Natural killer cell treated with Interleukin-12 subunit alpha and Interleukin-12 subunit beta and Interleukin-15 and Interleukin-18, amount 100 ng/mL, for 72 hours (primary cell): ENCODE data around the gene NTRK2. TPM values are rescaled to one million over a fixed set of nuclear protein-coding genes. Genes with fewer than 3 reads are reported as not detected.

Source experiments
- ATAC-seq, 2 donors: fragments of 150-1000 bp; cut with Tn5 transposase in 1 of 2; sonication (Bioruptor Pico), chemical (Tn5 transposase) in 1 of 2; 2 replicates each; pipeline ENCODE4 v1.10.0; 2021
- DNase-seq: peaks from one replicate; pipeline ENCODE4 v3.0.0; 2022; ENCODE audit warnings: low spot score
- H3K27ac Mint-ChIP-seq, 2 donors: 1 replicate in 1 of 2; 2 replicates in 1 of 2; pipeline ENCODE4 v1.8.0; 2022; ENCODE audit warnings: mixed read lengths in 2 of 2, mild to moderate bottlenecking in 1 of 2, moderate library complexity in 1 of 2
- H3K27me3 Mint-ChIP-seq, 2 donors: 1 replicate in 1 of 2; 2 replicates in 1 of 2; pipeline ENCODE4 v1.8.0; 2022; ENCODE audit warnings: mixed read lengths in 2 of 2
- H3K36me3 Mint-ChIP-seq: one replicate; pipeline ENCODE4 v1.8.0; 2022; ENCODE audit warnings: mixed read lengths
- H3K4me1 Mint-ChIP-seq, 2 donors: 1 replicate in 1 of 2; 2 replicates in 1 of 2; pipeline ENCODE4 v1.8.0; 2022; ENCODE audit warnings: low read depth in 2 of 2, mixed read lengths in 2 of 2, mild to moderate bottlenecking in 1 of 2
- H3K4me3 Mint-ChIP-seq: one replicate; pipeline ENCODE4 v1.8.0; 2022; ENCODE audit warnings: mixed read lengths
- H3K9me3 Mint-ChIP-seq: 2 replicates; pipeline ENCODE4 v1.8.0; 2022; ENCODE audit warnings: mixed read lengths
- total RNA-seq, 2 donors: library from RNA; stranded (reverse); gene quantifications; one replicate each; pipeline ENCODE4 v1.2.3, GENCODE V29; 2022

NTRK2 gene
- total RNA-seq, 2 donors from 2014 or later, result 0.24 to 2.4 TPM

DNA sequence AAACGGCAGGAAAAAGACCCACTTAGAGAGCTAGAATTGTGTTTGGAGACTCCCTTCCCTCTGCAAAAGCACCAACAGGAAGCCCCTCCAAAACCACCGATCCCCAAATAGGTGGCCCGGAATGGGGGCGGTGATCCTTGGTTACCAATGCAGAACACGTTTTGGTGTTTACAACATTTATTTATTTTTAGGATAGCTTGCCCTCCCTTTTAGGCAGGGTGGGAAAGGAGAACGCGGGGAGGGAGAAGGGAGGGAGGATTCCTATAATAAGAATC lies 579 bp upstream of the NTRK2 start:
- H3K4me3 Mint-ChIP-seq, result peak overlapping the region; percentile 61
- H3K36me3 Mint-ChIP-seq, result no peaks in the 10 kb centered on the region
- H3K27ac Mint-ChIP-seq, result no peak overlapping the region
- H3K4me1 Mint-ChIP-seq, result peaks cover 3 to 6% of the 10 kb centered on the region in 2 donors
- no peak for DNase-seq
- no peaks in the 10 kb centered on the region for H3K9me3 Mint-ChIP-seq
- peaks cover 51 to 62% of the 10 kb centered on the region in 2 donors for H3K27me3 Mint-ChIP-seq
- ATAC-seq, result no peak

DNA sequence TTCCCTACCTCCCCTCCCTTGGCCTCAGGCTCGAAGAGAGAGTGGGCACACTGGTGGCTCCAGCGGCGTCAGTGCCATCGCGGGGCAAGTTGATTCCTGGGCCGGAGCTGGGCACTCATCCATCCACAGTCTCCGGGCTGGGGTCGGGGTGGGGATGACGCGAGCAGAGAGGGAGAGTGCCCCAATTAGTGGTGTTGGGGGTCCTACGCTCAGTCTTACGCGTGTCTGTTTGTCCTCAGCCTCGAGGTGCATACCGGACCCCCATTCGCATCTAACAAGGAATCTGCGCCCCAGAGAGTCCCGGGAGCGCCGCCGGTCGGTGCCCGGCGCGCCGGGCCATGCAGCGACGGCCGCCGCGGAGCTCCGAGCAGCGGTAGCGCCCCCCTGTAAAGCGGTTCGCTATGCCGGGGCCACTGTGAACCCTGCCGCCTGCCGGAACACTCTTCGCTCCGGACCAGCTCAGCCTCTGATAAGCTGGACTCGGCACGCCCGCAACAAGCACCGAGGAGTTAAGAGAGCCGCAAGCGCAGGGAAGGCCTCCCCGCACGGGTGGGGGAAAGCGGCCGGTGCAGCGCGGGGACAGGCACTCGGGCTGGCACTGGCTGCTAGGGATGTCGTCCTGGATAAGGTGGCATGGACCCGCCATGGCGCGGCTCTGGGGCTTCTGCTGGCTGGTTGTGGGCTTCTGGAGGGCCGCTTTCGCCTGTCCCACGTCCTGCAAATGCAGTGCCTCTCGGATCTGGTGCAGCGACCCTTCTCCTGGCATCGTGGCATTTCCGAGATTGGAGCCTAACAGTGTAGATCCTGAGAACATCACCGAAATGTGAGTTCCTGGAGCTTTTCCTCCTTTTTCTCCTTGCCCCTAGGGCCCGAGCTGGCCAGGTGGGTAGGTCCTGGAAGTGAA lies 861 bp downstream of the NTRK2 start:
- DNase-seq, result no peak
- no peak overlapping the region for H3K27ac Mint-ChIP-seq
- H3K36me3 Mint-ChIP-seq, result no peaks in the 10 kb centered on the region
- peak; percentile 24 to 37 for ATAC-seq
- peaks cover 48 to 69% of the 10 kb centered on the region in 2 donors for H3K27me3 Mint-ChIP-seq
- H3K4me1 Mint-ChIP-seq, result peaks cover 3 to 6% of the 10 kb centered on the region in 2 donors
- no peak overlapping the region for H3K4me3 Mint-ChIP-seq
- H3K9me3 Mint-ChIP-seq, result no peaks in the 10 kb centered on the region

DNA sequence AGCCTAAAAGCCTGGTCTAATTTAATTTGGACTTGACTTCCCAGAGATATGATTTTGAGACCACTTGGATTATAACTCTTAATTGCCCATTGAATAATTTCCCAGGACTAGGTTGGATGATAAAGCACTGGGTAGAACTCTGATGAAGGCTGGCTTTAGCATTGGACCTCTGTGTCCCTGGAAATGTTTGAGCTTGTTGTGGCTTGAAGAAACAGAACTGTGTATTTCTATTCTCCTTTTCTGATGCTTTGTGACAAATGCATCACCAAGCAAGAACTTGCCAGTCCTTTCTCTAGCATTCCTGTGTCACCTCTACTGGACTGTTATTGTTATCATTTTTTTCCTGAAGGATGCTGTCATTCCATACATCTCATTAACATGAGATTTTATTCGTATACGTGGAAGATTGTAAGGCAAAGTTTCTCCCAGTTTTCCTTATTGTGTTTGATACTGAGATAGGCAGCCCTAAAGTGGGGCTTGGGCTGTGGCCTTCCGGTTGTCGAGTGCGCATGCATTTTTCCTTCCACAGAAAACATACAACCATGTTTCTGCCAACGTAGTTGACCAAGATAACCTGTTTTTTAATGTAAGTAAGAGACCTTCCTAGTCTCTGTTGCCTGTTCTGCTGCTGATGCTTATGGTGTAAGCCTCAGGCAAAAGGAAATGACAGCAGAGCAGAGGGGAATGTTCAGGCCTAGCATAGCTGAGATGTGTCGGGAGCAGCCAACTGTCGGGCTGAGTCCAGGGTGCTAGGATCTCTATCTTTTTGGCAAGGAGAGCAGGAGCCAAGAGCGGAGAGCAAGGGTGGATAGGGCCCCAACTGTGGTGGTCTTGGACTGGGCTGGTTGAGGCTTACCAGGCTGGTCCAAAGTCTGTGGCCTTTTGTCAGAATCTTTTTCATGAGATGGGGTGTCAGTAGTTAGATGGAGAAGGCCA lies 2.3 kb downstream of the NTRK2 start:
- H3K27ac Mint-ChIP-seq, result no peak overlapping the region
- H3K36me3 Mint-ChIP-seq, result no peaks in the 10 kb centered on the region
- no peaks in the 10 kb centered on the region for H3K9me3 Mint-ChIP-seq
- ATAC-seq, result no peak
- no peak overlapping the region for H3K4me3 Mint-ChIP-seq
- peaks cover 3 to 6% of the 10 kb centered on the region in 2 donors for H3K4me1 Mint-ChIP-seq
- peaks cover 36 to 58% of the 10 kb centered on the region in 2 donors for H3K27me3 Mint-ChIP-seq
- no peak for DNase-seq

DNA sequence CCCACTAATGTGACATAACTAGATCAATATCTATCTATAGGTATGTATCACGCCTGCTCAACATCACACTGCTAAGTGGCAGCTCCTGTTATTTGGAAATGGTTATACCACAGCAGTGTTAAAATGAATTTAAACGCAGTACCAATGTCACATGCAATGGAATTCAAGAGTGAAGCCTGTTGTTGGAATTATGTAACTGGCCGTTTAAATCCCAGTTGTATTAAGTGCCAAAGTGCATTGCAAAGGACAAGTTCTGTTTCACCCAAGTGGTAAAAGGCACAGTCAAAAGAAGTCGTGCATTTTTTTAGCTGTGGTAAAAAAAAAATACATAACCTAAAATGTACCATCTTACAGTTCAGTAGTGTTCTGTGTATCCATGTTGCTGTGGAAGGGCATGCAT lies 4.3 kb downstream of the NTRK2 start:
- DNase-seq (no peak), ATAC-seq (no peak)
- Mint-ChIP-seq H3K27me3 (peaks cover 31 to 61% of the 10 kb centered on the region in 2 donors), H3K9me3 (no peaks in the 10 kb centered on the region), H3K4me3 (no peak overlapping the region), H3K4me1 (peaks cover under 1 to 2% of the 10 kb centered on the region in 2 donors), H3K36me3 (no peaks in the 10 kb centered on the region), H3K27ac (no peak overlapping the region)

DNA sequence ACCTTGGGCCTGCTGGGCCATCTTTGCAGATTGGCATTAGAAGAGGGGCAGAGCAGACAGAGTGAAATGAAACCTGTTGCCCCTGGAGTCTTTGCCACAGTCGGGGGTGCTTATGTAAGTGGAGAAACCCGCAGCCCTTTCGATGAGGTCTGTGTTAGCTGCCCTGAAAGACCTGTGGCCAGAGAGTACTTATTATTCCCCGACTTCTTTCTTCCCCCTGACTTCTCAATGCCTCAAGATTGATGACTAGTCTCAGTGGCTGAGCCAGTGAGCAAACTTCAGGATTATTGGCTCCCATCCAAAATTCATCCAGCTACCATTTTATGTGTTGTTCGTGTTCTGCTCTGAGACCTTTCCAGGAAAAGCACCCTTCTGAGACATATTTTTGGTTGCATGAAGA lies 7.6 kb downstream of the NTRK2 start:
- no peaks in the 10 kb centered on the region for H3K36me3 Mint-ChIP-seq
- H3K27ac Mint-ChIP-seq, result no peak overlapping the region
- DNase-seq (no peak), ATAC-seq (no peak)
- H3K4me3 Mint-ChIP-seq, result no peak overlapping the region
- H3K9me3 Mint-ChIP-seq, result no peaks in the 10 kb centered on the region
- H3K27me3 Mint-ChIP-seq, result peaks cover 23 to 61% of the 10 kb centered on the region in 2 donors
- no peaks in the 10 kb centered on the region for H3K4me1 Mint-ChIP-seq

DNA sequence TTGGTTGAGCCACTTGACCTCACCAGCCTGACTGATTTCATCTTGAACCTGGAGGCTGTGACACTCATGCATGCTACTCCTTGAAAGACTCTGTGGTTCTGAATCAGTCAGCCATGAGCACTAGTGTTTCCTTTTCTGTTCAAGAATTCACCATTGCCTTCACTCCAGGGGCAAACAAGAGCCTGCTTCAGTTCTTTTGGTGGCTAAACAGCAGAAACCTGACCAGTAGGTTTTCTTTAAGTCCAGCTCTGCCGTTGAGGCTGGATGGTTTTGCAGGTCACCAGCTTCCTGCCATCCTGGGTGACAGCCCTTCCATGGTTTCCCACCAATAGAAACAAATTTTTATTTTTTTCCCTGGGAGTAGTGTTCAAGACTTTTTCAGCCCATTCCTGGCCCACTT lies 10.0 kb downstream of the NTRK2 start:
- no peaks in the 10 kb centered on the region for H3K9me3 Mint-ChIP-seq
- peaks cover 21 to 39% of the 10 kb centered on the region in 2 donors for H3K27me3 Mint-ChIP-seq
- no peak for DNase-seq
- H3K4me3 Mint-ChIP-seq, result no peak overlapping the region
- no peak overlapping the region for H3K27ac Mint-ChIP-seq
- no peak for ATAC-seq
- H3K36me3 Mint-ChIP-seq, result no peaks in the 10 kb centered on the region
- H3K4me1 Mint-ChIP-seq, result no peaks in the 10 kb centered on the region

DNA sequence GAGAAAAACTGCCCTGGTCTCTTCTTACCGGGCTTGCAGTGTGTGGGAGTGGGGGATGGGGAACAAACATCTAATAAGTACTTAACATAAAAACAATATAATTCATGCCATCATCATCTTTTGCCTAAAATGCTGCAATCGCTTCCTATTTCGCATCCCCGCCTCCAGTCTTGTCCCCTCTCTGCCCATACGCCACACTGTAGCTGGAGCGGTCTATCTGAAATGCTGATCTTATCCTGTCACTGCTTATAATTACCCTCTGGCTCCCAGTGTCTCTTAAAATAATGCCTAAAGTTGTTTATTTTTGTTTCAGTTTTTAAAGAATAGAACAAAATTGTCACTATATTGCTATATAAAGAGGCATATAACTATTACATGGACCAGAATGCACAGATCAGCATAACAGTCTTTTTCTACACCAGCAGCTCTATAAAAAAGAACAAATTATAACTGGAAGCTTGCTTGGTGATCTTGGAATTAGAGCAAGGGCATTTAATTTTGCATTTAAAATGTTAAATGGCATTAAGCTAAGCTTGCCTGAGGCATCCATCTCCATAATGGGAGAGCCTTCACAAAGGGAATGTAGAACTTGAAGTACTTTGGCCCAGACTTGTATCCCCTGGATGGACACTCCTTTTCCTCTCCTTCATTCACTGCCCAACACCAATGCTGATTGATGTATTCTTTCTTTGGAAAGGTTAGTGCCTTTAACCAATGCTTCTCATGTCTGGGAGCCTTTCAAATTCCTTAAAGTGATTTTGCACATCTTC lies 12.2 kb downstream of the NTRK2 start:
- Mint-ChIP-seq H3K9me3 (no peaks in the 10 kb centered on the region), H3K4me3 (no peak overlapping the region), H3K27ac (no peak overlapping the region), H3K36me3 (no peaks in the 10 kb centered on the region), H3K4me1 (no peaks in the 10 kb centered on the region), H3K27me3 (peaks cover 28 to 48% of the 10 kb centered on the region in 2 donors)
- DNase-seq (no peak), ATAC-seq (no peak)

DNA sequence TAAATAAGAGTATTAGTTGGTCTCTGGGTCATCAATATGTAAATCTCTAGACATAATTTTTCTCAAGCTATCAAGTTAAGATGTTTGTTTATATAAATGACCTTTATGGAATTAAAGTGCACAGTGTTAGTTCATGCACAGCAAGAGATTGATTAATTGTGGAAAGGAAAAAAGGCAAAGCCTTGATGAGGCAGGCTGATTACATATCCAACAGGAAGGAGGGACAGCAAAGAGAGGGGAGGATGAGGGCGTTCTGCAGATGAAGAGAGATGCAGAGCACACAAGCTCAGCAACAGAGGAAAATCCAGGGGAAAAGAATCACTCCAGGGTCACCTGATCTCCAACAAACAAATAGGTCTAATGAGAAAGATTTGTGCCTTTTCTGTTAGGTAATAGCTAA lies 16.5 kb downstream of the NTRK2 start:
- no peaks in the 10 kb centered on the region for H3K36me3 Mint-ChIP-seq
- H3K27me3 Mint-ChIP-seq, result peaks cover 25 to 31% of the 10 kb centered on the region in 2 donors
- H3K27ac Mint-ChIP-seq, result no peak overlapping the region
- no peaks in the 10 kb centered on the region for H3K4me1 Mint-ChIP-seq
- no peaks in the 10 kb centered on the region for H3K9me3 Mint-ChIP-seq
- no peak overlapping the region for H3K4me3 Mint-ChIP-seq
- ATAC-seq (no peak), DNase-seq (no peak)

DNA sequence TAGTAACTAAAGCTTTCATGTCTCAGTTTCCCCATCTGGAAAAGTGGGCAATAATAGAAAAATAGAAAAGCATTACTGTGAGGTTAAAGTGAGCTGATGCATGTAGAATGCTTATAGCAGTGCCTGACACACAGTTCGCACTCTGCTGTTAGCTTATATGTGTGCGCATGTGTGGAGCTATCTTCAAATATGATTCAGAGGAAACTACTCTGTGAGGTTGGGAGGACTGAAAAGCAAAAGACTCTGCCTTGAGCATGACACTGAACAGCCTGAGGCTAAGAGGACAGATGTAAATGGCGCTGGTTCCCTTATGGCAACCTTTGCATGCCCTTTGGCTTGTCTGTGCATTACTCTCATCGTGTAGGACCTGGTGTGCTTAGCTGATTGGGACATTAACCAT lies 19.4 kb downstream of the NTRK2 start:
- peaks cover 15 to 22% of the 10 kb centered on the region in 2 donors for H3K27me3 Mint-ChIP-seq
- H3K4me3 Mint-ChIP-seq, result no peak overlapping the region
- H3K4me1 Mint-ChIP-seq, result peaks cover 2 to 3% of the 10 kb centered on the region in 2 donors
- no peaks in the 10 kb centered on the region for H3K36me3 Mint-ChIP-seq
- ATAC-seq (no peak), DNase-seq (no peak)
- H3K9me3 Mint-ChIP-seq, result no peaks in the 10 kb centered on the region
- H3K27ac Mint-ChIP-seq, result no peak overlapping the region

DNA sequence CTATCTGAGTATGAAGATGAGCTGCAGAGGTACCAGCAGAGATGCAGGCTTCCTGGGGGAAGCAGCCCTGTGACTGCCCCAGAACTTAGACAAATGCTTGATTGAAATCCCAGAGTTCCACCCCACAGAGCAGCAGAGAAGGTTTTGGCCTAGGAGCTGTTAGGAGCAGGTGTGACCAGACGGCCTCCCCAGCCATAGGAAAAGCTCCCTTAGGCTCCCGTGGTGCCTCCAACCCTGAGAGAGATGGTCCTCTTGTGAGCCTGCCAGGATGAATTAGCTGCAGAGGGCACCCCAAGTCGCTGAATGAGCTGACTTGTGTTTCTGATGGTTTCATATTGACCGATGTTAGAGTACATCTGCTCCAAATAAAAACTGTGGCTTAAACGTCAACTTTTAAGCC lies 22.1 kb downstream of the NTRK2 start:
- Mint-ChIP-seq H3K4me3 (no peak overlapping the region), H3K27ac (no peak overlapping the region), H3K9me3 (no peaks in the 10 kb centered on the region), H3K36me3 (no peaks in the 10 kb centered on the region), H3K27me3 (peaks cover 6 to 11% of the 10 kb centered on the region in 2 donors), H3K4me1 (peaks cover 4 to 9% of the 10 kb centered on the region in 2 donors)
- ATAC-seq (peak in 1 of 2 donors; percentile 28), DNase-seq (no peak)

DNA sequence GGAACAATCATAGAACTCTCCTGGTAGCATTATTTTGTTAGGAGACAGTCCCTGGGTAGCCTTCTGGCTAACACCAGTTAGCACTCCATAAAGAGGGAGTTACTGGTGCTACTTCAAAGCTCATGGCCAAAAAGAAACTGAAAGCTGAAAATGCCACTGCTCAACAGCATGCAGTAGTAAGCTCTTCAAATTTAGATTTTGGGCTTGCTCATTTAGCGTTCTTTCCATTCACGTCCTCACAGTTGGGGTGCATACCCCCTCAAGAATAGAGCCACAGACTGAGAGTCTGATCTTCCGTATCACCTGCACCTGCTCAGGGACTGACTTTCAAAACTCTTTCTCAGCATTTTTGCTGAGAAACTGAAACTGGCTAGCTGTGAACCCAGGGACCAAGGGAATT lies 24.7 kb downstream of the NTRK2 start:
- Mint-ChIP-seq H3K27me3 (peaks cover 6 to 8% of the 10 kb centered on the region in 2 donors), H3K27ac (no peak overlapping the region), H3K36me3 (no peaks in the 10 kb centered on the region), H3K9me3 (no peaks in the 10 kb centered on the region), H3K4me3 (peak overlapping the region; percentile 53), H3K4me1 (peaks cover 4 to 9% of the 10 kb centered on the region in 2 donors)
- ATAC-seq (peak in 1 of 2 donors; percentile 54), DNase-seq (no peak)

DNA sequence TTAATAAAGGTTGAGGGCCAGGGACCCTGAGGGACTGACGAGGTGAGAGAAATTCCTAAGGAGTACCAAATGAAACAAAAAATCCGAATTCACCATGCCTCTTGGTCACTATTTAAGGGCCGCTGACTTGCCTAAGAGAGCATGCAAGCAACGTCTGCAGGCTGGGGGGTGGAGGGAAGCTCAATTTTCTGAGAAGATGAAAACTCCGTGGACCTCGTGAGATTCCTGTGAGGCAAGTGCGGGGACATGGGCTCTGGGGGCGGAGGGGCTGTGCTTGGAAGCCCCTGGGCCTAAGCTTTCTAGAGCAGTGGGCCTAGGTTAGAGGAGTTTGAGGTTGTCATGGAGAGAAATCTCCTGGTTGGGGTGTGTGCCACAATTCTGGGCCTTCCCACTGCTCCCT lies 27.5 kb downstream of the NTRK2 start:
- DNase-seq (no peak), ATAC-seq (no peak)
- Mint-ChIP-seq H3K36me3 (no peaks in the 10 kb centered on the region), H3K27ac (no peak overlapping the region), H3K4me3 (no peak overlapping the region), H3K9me3 (no peaks in the 10 kb centered on the region), H3K4me1 (peaks cover 4 to 9% of the 10 kb centered on the region in 2 donors), H3K27me3 (peaks cover 14 to 19% of the 10 kb centered on the region in 2 donors)

DNA sequence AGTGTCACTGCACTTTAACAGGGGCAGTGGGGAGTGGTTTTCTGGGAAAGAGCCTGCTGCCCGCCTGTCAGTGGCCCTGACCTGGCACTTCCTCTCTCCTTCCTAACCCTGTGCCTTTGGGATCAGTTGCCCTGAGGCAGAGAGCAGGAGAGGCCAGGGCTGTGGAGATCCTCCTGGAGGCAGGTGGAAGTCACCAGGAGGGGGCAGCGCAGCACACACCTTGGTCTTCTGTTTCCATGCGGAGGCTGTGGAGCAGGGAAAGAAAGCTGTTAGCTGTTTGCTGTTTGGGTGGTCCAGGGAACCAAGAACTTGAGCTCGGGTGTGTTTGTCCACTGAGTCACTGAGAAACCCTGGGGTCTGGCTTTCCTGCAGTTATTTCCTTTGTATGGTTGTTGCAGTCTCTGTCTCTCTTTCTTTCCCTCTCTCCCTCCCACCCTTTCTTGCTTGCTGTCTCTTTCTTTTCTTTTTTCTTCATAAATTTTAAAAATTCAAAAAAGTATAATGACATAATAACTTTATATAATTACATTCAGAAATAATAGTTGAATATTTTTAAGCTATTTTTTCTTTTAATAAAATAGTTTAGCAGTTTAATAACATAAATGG lies 28.1 kb downstream of the NTRK2 start:
- Mint-ChIP-seq H3K36me3 (no peaks in the 10 kb centered on the region), H3K4me3 (no peak overlapping the region), H3K27ac (no peak overlapping the region), H3K27me3 (peaks cover 17 to 24% of the 10 kb centered on the region in 2 donors), H3K4me1 (peaks cover 4 to 9% of the 10 kb centered on the region in 2 donors), H3K9me3 (no peaks in the 10 kb centered on the region)
- DNase-seq (no peak), ATAC-seq (peak; percentile 58 to 65)
